Common myeloid progenitor, CD34-positive (primary cell): ENCODE data around the gene ARL8B.

ENCODE experiments used
- CTCF ChIA-PET: fragments of 350-600 bp; sonication (Branson Sonifier 250); formaldehyde crosslinking; loops from one replicate; lab custom pipeline; 2021; ENCODE audit warnings: antibody characterized with exemption; lab: Charles Lee
- POLR2A ChIA-PET: fragments of 350-600 bp; sonication (Branson Sonifier 250); formaldehyde crosslinking; loops from one replicate; lab custom pipeline; 2021; ENCODE audit warnings: antibody characterized with exemption; lab: Charles Lee
- DNase-seq, 3 donors: peaks; one replicate each; pipeline versions ENCODE4 v3.0.0 to v3.0.0-alpha.2; 2013
- H3K27ac ChIP-seq, 2 experiments: 1 replicate in 1 of 2; 2 replicates in 1 of 2; pipeline ENCODE4 v1.7.0; 2013; ENCODE audit warnings: inconsistent platforms in 2 of 2, low read length in 2 of 2, mild to moderate bottlenecking in 2 of 2, low read depth in 1 of 2, moderate library complexity in 1 of 2; ENCODE audit not compliant: severe bottlenecking in 2 of 2, insufficient read depth in 1 of 2, poor library complexity in 1 of 2
- H3K27me3 ChIP-seq, 5 experiments: replicated peaks in 2 of 5; 1 replicate in 3 of 5; 2 replicates in 2 of 5; pipeline versions ENCODE4 v1.6.1 to v1.7.0; 2013; ENCODE audit warnings: low read length in 4 of 5, mild to moderate bottlenecking in 2 of 5, moderate library complexity in 2 of 5, inconsistent platforms in 1 of 5; ENCODE audit not compliant: insufficient read depth in 5 of 5, control insufficient read depth in 4 of 5
- H3K36me3 ChIP-seq, 4 experiments: 1 replicate in 2 of 4; 2 replicates in 2 of 4; pipeline versions ENCODE4 v1.6.1 to v1.7.0; 2013; ENCODE audit warnings: low read length in 3 of 4, control low read depth in 1 of 4, mild to moderate bottlenecking in 1 of 4; ENCODE audit not compliant: control insufficient read depth in 4 of 4, insufficient read depth in 4 of 4
- H3K4me1 ChIP-seq, 4 experiments: 1 replicate in 3 of 4; 2 replicates in 1 of 4; pipeline versions ENCODE4 v1.6.1 to v1.7.1; 2013; ENCODE audit warnings: low read length in 3 of 4, mild to moderate bottlenecking in 3 of 4, control low read depth in 1 of 4, inconsistent platforms in 1 of 4, moderate library complexity in 1 of 4; ENCODE audit not compliant: control insufficient read depth in 4 of 4, insufficient read depth in 4 of 4; ENCODE audit errors: control extremely low read depth in 1 of 4
- H3K4me3 ChIP-seq, 7 experiments: 1 replicate in 4 of 7; 2 replicates in 3 of 7; pipeline versions ENCODE4 v1.5.1 to v1.7.0; 2013; ENCODE audit warnings: mild to moderate bottlenecking in 7 of 7, low read length in 6 of 7, moderate library complexity in 6 of 7, inconsistent platforms in 2 of 7, low read depth in 2 of 7, control low read depth in 1 of 7; ENCODE audit not compliant: insufficient read depth in 4 of 7, control insufficient read depth in 1 of 7; ENCODE audit errors: extremely low read depth in 1 of 7
- H3K9me3 ChIP-seq, 5 experiments: 1 replicate in 4 of 5; 2 replicates in 1 of 5; pipeline versions ENCODE4 v1.6.1 to v1.7.1; 2013; ENCODE audit warnings: low read length in 4 of 5, mild to moderate bottlenecking in 2 of 5, inconsistent platforms in 1 of 5, low read depth in 1 of 5, moderate library complexity in 1 of 5; ENCODE audit not compliant: control insufficient read depth in 4 of 5, insufficient read depth in 2 of 5; ENCODE audit errors: control extremely low read depth in 1 of 5
- WGBS: methylation state at CpG from one replicate; pipeline ENCODE4 v1.1.5; 2013; ENCODE audit not compliant: insufficient coverage; 5-methylcytosine and 5-hydroxymethylcytosine counted together

The ARL8B gene

GRCh38 chr3:5194341-5194740, 72.2 kb downstream of the ARL8B start:
- Histone ChIP-seq H3K9me3 (no peaks in the 10 kb centered on the region), H3K4me3 (no peak overlapping the region), H3K36me3 (peaks cover 3 to 32% (median 11%) of the 10 kb centered on the region in 4 experiments), H3K4me1 (peaks cover 40 to 80% (median 50%) of the 10 kb centered on the region in 4 experiments), H3K27ac (no peak overlapping the region), H3K27me3 (no peaks in the 10 kb centered on the region)
- DNase-seq: no peak
- ChIA-PET POLR2A (interaction anchor here (0.6 kb wide), 1 partner anchor 63 kb away, joined by 3 read pairs; no protein-coding TSS in a partner anchor), CTCF (interaction anchor here (0.7 to 3.1 kb wide), 5 partner anchors 10 to 71 kb away, joined by 3 to 9 read pairs (median 3); no protein-coding TSS in a partner anchor)
- 100% methylated on average over 1 of the region's 2 CpGs for WGBS

DNA sequence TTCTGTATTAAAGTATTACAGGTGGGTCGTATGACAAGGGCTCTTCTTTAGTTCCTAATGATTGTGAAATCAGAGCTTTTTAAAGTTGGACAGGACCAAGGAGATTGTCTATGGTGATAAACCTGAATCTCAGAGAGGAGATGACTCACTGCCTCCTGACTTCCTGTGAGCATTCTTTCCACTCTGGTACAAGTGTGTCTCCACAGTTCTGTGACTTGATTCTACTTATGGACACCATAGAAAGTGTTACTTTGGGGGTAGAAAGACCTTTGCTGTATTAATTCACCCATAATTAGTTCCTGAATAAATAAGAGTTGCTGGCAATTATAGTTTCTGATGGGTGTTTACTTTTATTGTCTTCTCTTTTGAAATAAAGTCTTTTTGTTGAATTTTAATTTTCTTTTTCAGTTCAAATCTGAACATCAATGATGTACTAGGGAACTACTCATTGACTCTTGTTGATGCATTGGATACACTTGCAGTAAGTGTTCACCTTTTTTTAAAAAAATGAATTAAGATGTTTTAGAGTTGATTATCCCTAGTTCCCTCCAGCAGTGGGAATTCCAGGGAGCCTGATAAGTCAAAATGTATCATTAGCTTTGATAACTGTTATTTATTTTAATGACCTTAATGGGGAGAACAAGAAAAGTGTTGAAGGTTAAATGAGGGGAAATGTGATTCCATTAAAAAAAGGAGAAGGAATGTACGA, 72.9 kb downstream of the ARL8B start:
- Histone ChIP-seq H3K36me3 (peaks cover 5 to 36% (median 15%) of the 10 kb centered on the region in 4 experiments), H3K27me3 (no peaks in the 10 kb centered on the region), H3K27ac (peak overlapping the region in 1 of 2 experiments; percentile 28), H3K9me3 (no peaks in the 10 kb centered on the region), H3K4me3 (peak overlapping the region in 1 of 7 experiments; percentile 35), H3K4me1 (peaks cover 38 to 78% (median 49%) of the 10 kb centered on the region in 4 experiments)
- CTCF ChIA-PET: interaction anchor here (0.7 to 3.7 kb wide), 9 partner anchors 8 to 72 kb away, joined by 3 to 13 read pairs (median 3); partner anchors contain the start of gene ARL8B
- WGBS: no CpG with 5 or more reads among the region's 2 CpGs
- POLR2A ChIA-PET: no interaction called here
- peak; percentile 57 to 89 (median 78) for DNase-seq

DNA sequence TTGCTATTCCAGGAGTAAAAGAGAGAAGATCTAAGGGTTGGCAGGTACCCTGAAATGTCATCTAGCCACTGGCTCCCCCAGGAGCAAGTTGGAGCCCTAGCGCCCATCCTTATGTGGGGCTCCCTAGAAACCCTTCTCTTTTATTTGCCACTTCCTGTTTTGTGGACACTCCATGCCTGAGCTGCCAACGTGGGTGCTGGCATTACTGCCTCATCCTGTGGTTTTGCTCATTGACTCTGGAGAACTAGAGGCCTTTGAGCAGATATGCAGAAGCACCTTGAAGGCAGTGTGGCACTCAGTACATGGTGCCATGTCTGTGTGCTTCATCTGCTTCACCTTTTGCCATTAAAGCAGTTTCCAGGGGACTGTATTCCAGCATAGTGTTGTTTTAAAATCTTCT, 73.5 kb downstream of the ARL8B start:
- WGBS: 17% methylated on average over 2 of the region's 2 CpGs
- Histone ChIP-seq H3K27ac (no peak overlapping the region), H3K9me3 (no peaks in the 10 kb centered on the region), H3K27me3 (no peaks in the 10 kb centered on the region), H3K4me1 (peaks cover 32 to 71% (median 44%) of the 10 kb centered on the region in 4 experiments), H3K4me3 (peak overlapping the region in 2 of 7 experiments; percentile 5 to 35), H3K36me3 (peaks cover 5 to 30% (median 19%) of the 10 kb centered on the region in 4 experiments)
- ChIA-PET CTCF (interaction anchor here (0.8 to 3.7 kb wide), 6 partner anchors 9 to 73 kb away, joined by 3 to 13 read pairs (median 6); partner anchors contain the start of gene ARL8B), POLR2A (no interaction called here)
- peak; percentile 49 to 86 (median 80) for DNase-seq

DNA sequence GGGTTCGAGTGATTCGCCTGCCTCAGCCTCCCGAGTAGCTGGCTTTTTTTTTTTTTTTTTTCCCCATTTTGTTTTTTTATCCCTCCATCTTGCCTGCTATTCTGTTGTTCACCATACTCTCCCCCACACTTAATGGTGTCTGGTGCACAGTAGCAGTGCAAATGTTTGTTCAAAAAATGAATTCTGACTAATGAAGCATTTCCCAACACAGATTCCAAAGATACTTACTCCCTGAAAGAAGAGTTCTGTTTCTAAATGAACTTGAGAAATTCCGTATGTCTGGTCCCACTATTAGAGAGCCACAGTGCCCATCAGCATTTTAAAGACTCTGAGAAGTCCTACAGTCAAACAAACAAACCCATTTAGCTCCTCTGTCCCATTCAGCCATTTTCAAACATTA, 74.9 kb downstream of the ARL8B start:
- Histone ChIP-seq H3K4me3 (no peak overlapping the region), H3K27ac (peak overlapping the region in 1 of 2 experiments; percentile 60), H3K27me3 (no peaks in the 10 kb centered on the region), H3K4me1 (peaks cover 30 to 60% (median 38%) of the 10 kb centered on the region in 4 experiments), H3K9me3 (no peaks in the 10 kb centered on the region), H3K36me3 (peaks cover 9 to 39% (median 29%) of the 10 kb centered on the region in 4 experiments)
- POLR2A ChIA-PET: no interaction called here
- CTCF ChIA-PET: interaction anchor here (0.8 to 3.7 kb wide), 9 partner anchors 9 to 74 kb away, joined by 3 to 13 read pairs (median 5); partner anchors contain the start of gene ARL8B
- 100% methylated on average over 3 of the region's 4 CpGs for WGBS
- no peak for DNase-seq

GRCh38 chr3:5197470-5198312, 75.6 kb downstream of the ARL8B start:
- DNase-seq: peak in 2 of 3 donors; percentile 53 to 73
- peak overlapping the region; percentile 13 to 60 for H3K27ac ChIP-seq
- H3K27me3 ChIP-seq: no peaks in the 10 kb centered on the region
- 89% methylated on average over 6 of the region's 8 CpGs for WGBS
- H3K9me3 ChIP-seq: no peaks in the 10 kb centered on the region
- CTCF ChIA-PET: interaction anchor here (0.8 to 3.7 kb wide), 8 partner anchors 9 to 75 kb away, joined by 3 to 13 read pairs (median 4); partner anchors contain the start of gene ARL8B
- peaks cover 9 to 45% (median 34%) of the 10 kb centered on the region in 4 experiments for H3K36me3 ChIP-seq
- POLR2A ChIA-PET: interaction anchor here (0.8 kb wide), 1 partner anchor 17 kb away, joined by 3 read pairs; no protein-coding TSS in a partner anchor
- H3K4me3 ChIP-seq: no peak overlapping the region
- H3K4me1 ChIP-seq: peaks cover 25 to 53% (median 32%) of the 10 kb centered on the region in 4 experiments

- no peak for DNase-seq
- Histone ChIP-seq H3K36me3 (peaks cover 9 to 51% (median 37%) of the 10 kb centered on the region in 4 experiments), H3K4me3 (no peak overlapping the region), H3K27me3 (no peaks in the 10 kb centered on the region), H3K27ac (peak overlapping the region; percentile 13 to 60), H3K4me1 (peaks cover 19 to 48% (median 32%) of the 10 kb centered on the region in 4 experiments), H3K9me3 (no peaks in the 10 kb centered on the region)
- WGBS: 96% methylated on average over 3 of the region's 4 CpGs
- POLR2A ChIA-PET: interaction anchor here (0.6 to 0.8 kb wide), 2 partner anchors 17 to 487 kb away, joined by 3 to 6 read pairs; no protein-coding TSS in a partner anchor
- CTCF ChIA-PET: interaction anchor here (3.7 kb wide), 1 partner anchor 75 kb away, joined by 13 read pairs; the partner anchor contains the start of gene ARL8B
Observed at GRCh38 chr3:5198313-5198677, 76.2 kb downstream of the ARL8B start.
